ENCODE results near the gene CDH13. TPM values are rescaled to one million over a fixed set of nuclear protein-coding genes. Genes with fewer than 3 reads are reported as not detected.

Gene CDH13
- total and polyA plus RNA-seq, 2 donors (not counting 3 experiments of a cell fraction or from before 2014, with no cell fraction given), result 96.6 to 124 TPM

DNA sequence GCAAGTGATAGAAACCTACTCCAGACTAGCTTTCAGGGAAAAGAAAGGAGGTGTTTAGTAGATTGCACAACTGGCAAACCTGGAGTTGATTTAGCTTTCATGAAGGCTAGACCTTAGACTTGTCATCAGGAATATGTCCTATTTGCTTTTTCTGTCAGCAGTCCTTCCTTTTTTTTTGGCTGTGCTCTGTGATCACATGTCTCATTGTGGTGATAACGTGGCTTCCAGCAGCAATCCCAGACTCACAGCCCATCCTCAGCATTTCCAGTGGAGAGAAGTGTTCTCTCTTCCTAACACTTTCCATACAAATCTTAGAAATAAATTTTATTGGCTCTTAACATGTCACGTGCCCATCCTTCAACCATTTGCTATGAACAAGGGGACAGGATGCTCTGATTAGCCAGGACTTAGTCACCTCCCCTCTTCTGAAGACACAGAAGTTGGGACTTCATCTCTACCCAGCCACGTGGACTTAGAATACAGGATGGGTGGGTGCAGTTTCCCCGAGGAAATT is 74.7 kb downstream of the CDH13 start:
- no peak for TF ChIP-seq GATA2 (IDR thresholded peaks at IDR 0.05; ENCODE audit: insufficient read depth, insufficient read length, low read depth, low read length)
- TF ChIP-seq FOS (IDR thresholded peaks at IDR 0.05; ENCODE audit: borderline replicate concordance, insufficient read depth, low read length), result no peak
- TF ChIP-seq, protein P1, sequence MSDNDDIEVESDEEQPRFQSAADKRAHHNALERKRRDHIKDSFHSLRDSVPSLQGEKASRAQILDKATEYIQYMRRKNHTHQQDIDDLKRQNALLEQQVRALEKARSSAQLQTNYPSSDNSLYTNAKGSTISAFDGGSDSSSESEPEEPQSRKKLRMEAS (IDR thresholded peaks at IDR 0.05; ENCODE audit: insufficient read depth, insufficient read length), result no peak
- no peak for TF ChIP-seq JUN (IDR thresholded peaks at IDR 0.05; ENCODE audit: borderline replicate concordance, insufficient read depth, insufficient read length, low read depth)
- no peak for TF ChIP-seq MYC (IDR thresholded peaks at IDR 0.05; ENCODE audit: low read depth, low read length)
- TF ChIP-seq, protein P2, sequence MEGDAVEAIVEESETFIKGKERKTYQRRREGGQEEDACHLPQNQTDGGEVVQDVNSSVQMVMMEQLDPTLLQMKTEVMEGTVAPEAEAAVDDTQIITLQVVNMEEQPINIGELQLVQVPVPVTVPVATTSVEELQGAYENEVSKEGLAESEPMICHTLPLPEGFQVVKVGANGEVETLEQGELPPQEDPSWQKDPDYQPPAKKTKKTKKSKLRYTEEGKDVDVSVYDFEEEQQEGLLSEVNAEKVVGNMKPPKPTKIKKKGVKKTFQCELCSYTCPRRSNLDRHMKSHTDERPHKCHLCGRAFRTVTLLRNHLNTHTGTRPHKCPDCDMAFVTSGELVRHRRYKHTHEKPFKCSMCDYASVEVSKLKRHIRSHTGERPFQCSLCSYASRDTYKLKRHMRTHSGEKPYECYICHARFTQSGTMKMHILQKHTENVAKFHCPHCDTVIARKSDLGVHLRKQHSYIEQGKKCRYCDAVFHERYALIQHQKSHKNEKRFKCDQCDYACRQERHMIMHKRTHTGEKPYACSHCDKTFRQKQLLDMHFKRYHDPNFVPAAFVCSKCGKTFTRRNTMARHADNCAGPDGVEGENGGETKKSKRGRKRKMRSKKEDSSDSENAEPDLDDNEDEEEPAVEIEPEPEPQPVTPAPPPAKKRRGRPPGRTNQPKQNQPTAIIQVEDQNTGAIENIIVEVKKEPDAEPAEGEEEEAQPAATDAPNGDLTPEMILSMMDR (IDR thresholded peaks at IDR 0.05; ENCODE audit: extremely low read depth in 1 of 2, insufficient read depth in 1 of 2, low read depth in 1 of 2, low read length in 2 of 2), result no peak
- TF ChIP-seq POLR2AphosphoS5 (IDR thresholded peaks at IDR 0.05; ENCODE audit: insufficient read depth, low read depth, low read length), result no peak
- TF ChIP-seq EZH2 (IDR thresholded peaks at IDR 0.05; ENCODE audit: borderline replicate concordance, low read depth, low read length, severe bottlenecking), result no peak
- TF ChIP-seq POLR2A (IDR thresholded peaks at IDR 0.05; ENCODE audit: low read depth, low read length), result no peak
- H3K9me1 ChIP-seq (replicated peaks; ENCODE audit: control insufficient read depth, extremely low read depth, insufficient read depth, low read length), result no peaks in the 10 kb centered on the region
- FAIRE-seq, result peak; percentile 43
- peak overlapping the region; percentile 84 for H3K4me2 ChIP-seq (ENCODE audit: insufficient read depth, low read length)
- H3K27ac ChIP-seq (ENCODE audit: insufficient read depth, low read depth, low read length), result peak overlapping the region; percentile 76
- no peaks in the 10 kb centered on the region for H3K9me3 ChIP-seq (replicated peaks; ENCODE audit: control insufficient read depth, insufficient read depth, low read length)
- peaks cover 46% of the 10 kb centered on the region for H3K4me1 ChIP-seq (ENCODE audit: control insufficient read depth, extremely low read depth, insufficient read depth, low read length)
- no peaks in the 10 kb centered on the region for H4K20me1 ChIP-seq (replicated peaks; ENCODE audit: control insufficient read depth, extremely low read depth, insufficient read depth, low read length)
- H2AFZ ChIP-seq (ENCODE audit: low read depth, low read length), result no peak overlapping the region
- dilution Hi-C loops (cut with MboI; ENCODE audit: extremely low pct_ligation_motif_present, low sequenced_read_pairs), result no loop called here
- no peaks in the 10 kb centered on the region for H3K79me2 ChIP-seq (ENCODE audit: control insufficient read depth, insufficient read depth, low read length)
- no peak for DNase-seq (ENCODE audit: low read depth, low spot score)
- intact Hi-C loops (cut with micrococcal nuclease), result loop anchor here (1.0 to 2.0 kb wide), 7 partner anchors 49 to 643 kb away; no protein-coding TSS in a partner anchor
- H3K4me3 ChIP-seq (replicated peaks in 1 of 3; ENCODE audit: insufficient read depth in 1 of 3, low read depth in 1 of 3, low read length in 3 of 3), result no peak overlapping the region
- H3K36me3 ChIP-seq (ENCODE audit: control insufficient read depth in 2 of 2, extremely low read depth in 1 of 2, insufficient read depth in 2 of 2, low read length in 2 of 2), result no peaks in the 10 kb centered on the region
- peak overlapping the region; percentile 74 for H3K9ac ChIP-seq (replicated peaks; ENCODE audit: extremely low read depth, insufficient read depth, low read length)
- H3K27me3 ChIP-seq (ENCODE audit: control insufficient read depth in 2 of 2, insufficient read depth in 2 of 2, low read length in 2 of 2), result no peaks in the 10 kb centered on the region
- POLR2A ChIA-PET, result no interaction called here
- BruUV-seq (replicated peaks), result TSS peak; percentile 63
- CTCF ChIA-PET, result interaction anchor here (0.7 to 2.3 kb wide), 4 partner anchors 56 to 514 kb away, joined by 3 to 7 read pairs (median 4); no protein-coding TSS in a partner anchor

Measured in endothelial cell of umbilical vein (primary cell).